GM23248 (cell line): ENCODE data around the gene C11orf97. TPM values are rescaled to one million over a fixed set of nuclear protein-coding genes. Genes with fewer than 3 reads are reported as not detected.

ENCODE experiments used
- DNase-seq: peaks from one replicate; pipeline ENCODE4 v3.0.0-alpha.2; 2015
- H2AFZ ChIP-seq: fragments of 200-600 bp; sonication (generic); 2 replicates; pipeline ENCODE4 v1.6.1; 2016; ENCODE audit warnings: antibody characterized with exemption
- H3F3A ChIP-seq: fragments of 200-600 bp; sonication (generic); 2 replicates; pipeline ENCODE4 v1.6.1; 2016; ENCODE audit warnings: mild to moderate bottlenecking, antibody characterized with exemption, mixed run types; ENCODE audit not compliant: insufficient read depth
- H3K27ac ChIP-seq: fragments of 200-600 bp; sonication (generic); 2 replicates; pipeline ENCODE4 v1.5.1; 2016; ENCODE audit warnings: mild to moderate bottlenecking
- H3K27me3 ChIP-seq: fragments of 200-600 bp; sonication (generic); replicated peaks from 2 replicates; pipeline ENCODE4 v1.6.1; 2016; ENCODE audit warnings: mild to moderate bottlenecking; ENCODE audit not compliant: insufficient read depth
- H3K36me3 ChIP-seq: fragments of 200-600 bp; sonication (generic); 2 replicates; pipeline ENCODE4 v1.6.1; 2016; ENCODE audit warnings: low read depth, mild to moderate bottlenecking
- H3K4me1 ChIP-seq: fragments of 200-600 bp; sonication (generic); 2 replicates; pipeline ENCODE4 v1.6.1; 2016; ENCODE audit warnings: mild to moderate bottlenecking; ENCODE audit not compliant: insufficient read depth
- H3K4me2 ChIP-seq: fragments of 200-600 bp; sonication (generic); one replicate; pipeline ENCODE4 v1.6.1; 2016; ENCODE audit warnings: mild to moderate bottlenecking; ENCODE audit not compliant: unreplicated experiment
- H3K4me3 ChIP-seq: fragments of 200-600 bp; sonication (generic); 2 replicates; pipeline ENCODE4 v1.5.1; 2016; ENCODE audit warnings: mild to moderate bottlenecking
- H3K79me2 ChIP-seq: fragments of 200-600 bp; sonication (generic); 2 replicates; pipeline ENCODE4 v1.6.1; 2016; ENCODE audit warnings: mild to moderate bottlenecking; ENCODE audit not compliant: insufficient read depth
- H3K9ac ChIP-seq: fragments of 200-600 bp; sonication (generic); 2 replicates; pipeline ENCODE4 v1.6.1; 2016; ENCODE audit warnings: mild to moderate bottlenecking
- H3K9me2 ChIP-seq: fragments of 200-600 bp; sonication (generic); 2 replicates; pipeline ENCODE4 v1.6.1; 2016; ENCODE audit warnings: mixed run types, mild to moderate bottlenecking, moderate library complexity; ENCODE audit not compliant: insufficient read depth
- H3K9me3 ChIP-seq: fragments of 200-600 bp; sonication (generic); one replicate; pipeline ENCODE4 v1.6.1; 2017; ENCODE audit warnings: low read depth
- H4K20me1 ChIP-seq: fragments of 200-600 bp; sonication (generic); 2 replicates; pipeline ENCODE4 v1.6.0; 2016; ENCODE audit not compliant: insufficient read depth
- EZH2 ChIP-seq: fragments of 200-600 bp; sonication (generic); IDR thresholded peaks from 2 replicates; pipeline ENCODE4 v1.6.1; 2018; ENCODE audit warnings: antibody characterized with exemption, mild to moderate bottlenecking; ENCODE audit not compliant: insufficient read depth, poor library complexity, severe bottlenecking
- EZH2phosphoT487 ChIP-seq: fragments of 200-600 bp; sonication (generic); IDR thresholded peaks from 2 replicates; pipeline ENCODE4 v1.6.1; 2018; ENCODE audit warnings: antibody characterized with exemption, moderate library complexity, mild to moderate bottlenecking, low read depth; ENCODE audit not compliant: insufficient read depth
- WGBS, 2 experiments: methylation state at CpG; one replicate each; pipeline ENCODE4 v1.1.6; 2015 to 2017; ENCODE audit warnings: low lambda C conversion rate in 2 of 2, low coverage in 1 of 2; ENCODE audit errors: missing lambda C conversion rate in 2 of 2; 5-methylcytosine and 5-hydroxymethylcytosine counted together
- in situ Hi-C: fragments of 300-500 bp; cut with MboI; formaldehyde crosslinking; loops from 2 replicates; pipeline ENCODE4 v1.15.0; 2020
- polyA plus RNA-seq: library from polyadenylated mRNA; unstranded; fragments of >200 nt; fragmentation: Nextera tagmentation; extraction: Ambion mirVana; gene quantifications from 2 replicates; pipeline ENCODE4 v1.2.1, GENCODE V29; 2016
- total RNA-seq: library from RNA; depleted of rRNA; stranded (reverse); fragments of >200 nt; shearing (Covaris generic); gene quantifications from 2 replicates; pipeline ENCODE4 v1.2.3, GENCODE V29; 2014; rRNA removed

C11orf97 gene, protein sequence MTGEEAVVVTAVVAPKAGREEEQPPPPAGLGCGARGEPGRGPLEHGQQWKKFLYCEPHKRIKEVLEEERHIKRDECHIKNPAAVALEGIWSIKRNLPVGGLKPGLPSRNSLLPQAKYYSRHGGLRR
- total RNA-seq (not detected in 2 replicates), polyA plus RNA-seq (not detected in 2 replicates)

DNA sequence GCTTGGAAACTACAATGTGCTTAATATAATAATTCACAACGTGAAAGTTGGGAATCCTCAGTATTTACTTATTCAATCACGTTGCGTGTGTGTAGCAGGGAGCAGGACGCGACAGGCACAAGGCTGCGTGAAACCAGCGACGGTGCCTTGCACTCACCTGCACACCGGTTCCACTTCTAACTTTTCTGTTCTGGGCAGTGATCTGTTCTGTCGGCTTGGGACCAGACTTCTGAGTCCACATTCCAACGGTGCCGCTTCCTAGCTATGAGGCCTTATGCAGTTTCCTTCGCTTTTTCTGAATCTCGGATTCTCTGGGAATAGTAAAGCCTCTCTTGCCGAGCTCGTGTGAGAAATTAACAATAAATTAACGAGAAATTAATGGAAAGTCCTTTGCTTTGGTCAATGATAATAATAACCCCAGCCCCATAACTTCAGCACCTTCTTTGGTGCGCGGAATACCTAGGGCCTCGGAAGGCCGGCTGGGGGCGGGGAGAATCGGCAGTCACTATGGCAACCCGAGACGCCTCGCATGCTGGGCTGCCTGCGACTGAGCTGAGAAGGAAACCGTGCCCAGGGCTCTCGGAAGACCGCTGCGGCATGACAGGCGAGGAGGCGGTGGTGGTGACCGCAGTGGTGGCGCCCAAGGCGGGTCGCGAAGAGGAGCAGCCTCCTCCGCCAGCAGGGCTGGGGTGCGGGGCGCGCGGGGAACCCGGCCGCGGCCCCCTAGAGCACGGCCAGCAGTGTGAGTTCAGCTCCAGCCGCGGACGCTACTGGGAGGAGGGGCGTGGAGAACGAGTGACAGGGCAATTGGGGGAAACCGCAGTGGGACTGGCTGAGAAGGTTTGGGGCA lies at the start of gene C11orf97:
TSS of gene C11orf97 (plus strand) at position 530 of the 850 bp plus-strand sequence. CDS start at position 598, 68 bp downstream.
- Histone ChIP-seq H3K36me3 (no peaks in the 10 kb centered on the region), H2AFZ (peak within 1 kb of the TSS; percentile 84), H3K9ac (peak within 1 kb of the TSS; percentile 33), H3K4me2 (peak within 1 kb of the TSS; percentile 96), H3K79me2 (no peaks in the 10 kb centered on the region), H3K4me1 (no peaks in the 10 kb centered on the region), H3K9me2 (no peaks in the 10 kb centered on the region), H3K4me3 (peak within 1 kb of the TSS; percentile 78), H3K27me3 (no peaks in the 10 kb centered on the region), H4K20me1 (no peaks in the 10 kb centered on the region), H3F3A (no peaks in the 10 kb centered on the region), H3K9me3 (no peaks in the 10 kb centered on the region), H3K27ac (no peak within 1 kb of the TSS)
- DNase-seq: peak; percentile 71
- in situ Hi-C loops: no loop called here
- 17% methylated on average over 53 of the region's 53 CpGs for WGBS, 2 experiments
- no peak for TF ChIP-seq EZH2phosphoT487
- TF ChIP-seq EZH2: no peak

DNA sequence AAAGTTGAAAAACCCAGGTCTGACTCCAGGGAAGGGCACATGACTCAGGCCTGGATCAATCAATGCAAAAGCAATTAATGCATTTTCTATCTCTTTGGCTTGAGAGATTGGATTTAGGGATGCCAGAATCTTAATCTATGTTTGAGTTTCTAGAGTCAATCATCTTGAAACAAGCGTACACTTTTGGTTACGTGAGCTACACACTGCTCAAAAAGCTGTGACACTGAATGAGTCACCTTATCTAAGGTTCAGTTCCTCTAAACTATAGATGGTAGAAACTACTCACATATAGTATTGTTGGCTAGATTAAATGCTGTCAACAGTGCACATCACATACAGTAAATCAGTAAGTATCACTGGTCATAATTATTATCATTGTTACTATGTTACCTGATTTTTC lies 42.8 kb upstream of the C11orf97 start:
- no peaks in the 10 kb centered on the region for H3K4me1 ChIP-seq
- no peak for TF ChIP-seq EZH2phosphoT487
- no peak for TF ChIP-seq EZH2
- H4K20me1 ChIP-seq: no peaks in the 10 kb centered on the region
- no peak overlapping the region for H3K4me3 ChIP-seq
- H2AFZ ChIP-seq: no peak overlapping the region
- no peaks in the 10 kb centered on the region for H3K9me3 ChIP-seq
- no peak overlapping the region for H3K9ac ChIP-seq
- no peaks in the 10 kb centered on the region for H3F3A ChIP-seq
- in situ Hi-C loops: no loop called here
- H3K4me2 ChIP-seq: no peak overlapping the region
- H3K27ac ChIP-seq: no peak overlapping the region
- H3K36me3 ChIP-seq: peaks cover 3% of the 10 kb centered on the region; the same call in 1 of the 2 replicates
- no peaks in the 10 kb centered on the region for H3K27me3 ChIP-seq
- DNase-seq: no peak
- WGBS, 2 experiments: 95 to 97% methylated on average over 2 of the region's 2 CpGs
- no peaks in the 10 kb centered on the region for H3K79me2 ChIP-seq
- H3K9me2 ChIP-seq: no peaks in the 10 kb centered on the region

DNA sequence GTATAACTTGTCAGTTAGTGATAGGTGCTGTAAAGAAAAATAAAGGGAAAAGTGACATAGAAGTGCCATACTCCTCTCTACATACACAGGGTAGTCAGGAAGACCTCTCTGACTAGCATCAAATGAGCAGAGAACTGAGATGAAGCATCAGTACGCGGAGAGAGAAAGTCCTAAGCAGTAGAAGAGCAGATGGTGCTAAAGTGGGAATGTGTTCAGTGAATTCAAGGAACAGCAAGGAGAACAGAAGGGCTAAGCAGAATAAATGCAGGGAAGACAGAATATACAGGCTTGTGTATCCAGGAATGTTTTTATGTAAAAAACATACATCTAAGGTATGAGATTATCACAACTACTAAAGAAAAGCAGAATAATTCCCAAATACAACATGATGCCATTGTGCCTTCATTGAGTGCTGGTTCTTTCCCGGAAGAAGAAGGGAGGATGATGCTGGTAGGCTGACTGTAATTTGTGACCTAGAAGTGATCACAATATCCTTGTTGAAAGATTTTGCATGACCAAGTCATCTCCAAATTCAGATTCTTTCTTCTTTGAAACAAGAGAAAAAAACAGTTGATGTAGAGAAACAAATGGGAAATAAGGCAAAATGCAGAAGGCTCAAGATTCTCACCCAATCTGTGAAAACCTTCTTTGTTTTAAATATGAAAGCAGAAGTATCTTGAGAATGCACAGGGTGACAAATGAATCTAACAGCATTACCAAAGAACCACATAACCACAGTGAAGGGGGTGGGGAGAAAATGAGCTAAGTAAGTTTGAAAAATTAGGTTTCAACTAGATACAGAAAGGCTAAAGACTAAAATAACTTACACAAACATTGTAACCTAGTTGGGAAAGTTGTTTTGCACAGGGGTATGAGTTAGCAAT lies 39.1 kb upstream of the C11orf97 start:
- no peaks in the 10 kb centered on the region for H3K4me1 ChIP-seq
- H3K4me2 ChIP-seq: no peak overlapping the region
- H3F3A ChIP-seq: no peaks in the 10 kb centered on the region
- no peaks in the 10 kb centered on the region for H3K9me2 ChIP-seq
- H4K20me1 ChIP-seq: no peaks in the 10 kb centered on the region
- no peak overlapping the region for H2AFZ ChIP-seq
- in situ Hi-C loops: no loop called here
- no peak overlapping the region for H3K9ac ChIP-seq
- WGBS, 2 experiments: 96 to 100% methylated on average over 3 of the region's 3 CpGs
- no peaks in the 10 kb centered on the region for H3K27me3 ChIP-seq
- DNase-seq: peak; percentile 30
- TF ChIP-seq EZH2phosphoT487: no peak
- H3K36me3 ChIP-seq: peaks cover 3% of the 10 kb centered on the region; the same call in 1 of the 2 replicates
- no peaks in the 10 kb centered on the region for H3K79me2 ChIP-seq
- H3K9me3 ChIP-seq: no peaks in the 10 kb centered on the region
- H3K27ac ChIP-seq: no peak overlapping the region
- no peak overlapping the region for H3K4me3 ChIP-seq

DNA sequence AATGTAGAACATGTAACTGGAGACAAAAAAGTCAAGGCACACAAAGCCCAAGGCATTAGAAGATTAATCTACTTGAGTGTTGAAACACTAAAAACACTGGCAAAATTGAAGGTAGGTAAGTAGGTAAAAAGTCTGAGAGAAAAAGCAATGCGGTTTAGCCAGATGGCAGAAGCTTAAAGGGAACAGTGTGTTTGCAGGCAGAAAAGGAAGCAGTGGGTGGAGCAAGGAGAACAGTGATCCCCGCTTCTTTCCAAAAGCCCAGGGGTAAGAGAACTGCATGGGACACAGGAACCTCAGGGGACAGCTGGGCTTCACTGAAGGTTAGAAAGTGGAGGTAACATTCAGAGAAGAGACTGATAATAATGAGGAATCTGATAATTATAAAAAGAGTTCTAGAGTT lies 34.6 kb upstream of the C11orf97 start:
- Histone ChIP-seq H4K20me1 (no peaks in the 10 kb centered on the region), H3K4me1 (no peaks in the 10 kb centered on the region), H3K36me3 (no peaks in the 10 kb centered on the region), H3F3A (no peaks in the 10 kb centered on the region), H3K9me2 (no peaks in the 10 kb centered on the region), H3K9me3 (no peaks in the 10 kb centered on the region), H3K27me3 (no peaks in the 10 kb centered on the region), H3K4me2 (no peak overlapping the region), H3K27ac (no peak overlapping the region), H2AFZ (no peak overlapping the region), H3K4me3 (no peak overlapping the region), H3K79me2 (no peaks in the 10 kb centered on the region), H3K9ac (no peak overlapping the region)
- TF ChIP-seq EZH2phosphoT487 (no peak), EZH2 (no peak)
- 97 to 100% methylated on average over 2 of the region's 2 CpGs for WGBS, 2 experiments
- in situ Hi-C loops: no loop called here
- no peak for DNase-seq
